AG20443 (cell line): Measurements from ENCODE around the gene DHODH.
A peak's percentile ranks its signal among the peaks of the same experiment; 100 is the strongest.

Experiments
- DNase-seq: peaks from one replicate; pipeline ENCODE4 v3.0.0; 2012; ENCODE audit warnings: low spot score, mixed read lengths

DHODH gene

GRCh38 chr16:72013888-72014581 is 5.5 kb downstream of the DHODH start:
- no peak for DNase-seq

- DNase-seq = no peak
Measured at GRCh38 chr16:72014675-72015074, 6.1 kb downstream of the DHODH start.

- DNase-seq = no peak
Measured at GRCh38 chr16:72015124-72015523, 6.6 kb downstream of the DHODH start.

GRCh38 chr16:72018470-72018869 is 9.9 kb downstream of the DHODH start:
- DNase-seq = no peak

GRCh38 chr16:72021043-72021442 is 12.5 kb downstream of the DHODH start:
- DNase-seq = no peak

DNA sequence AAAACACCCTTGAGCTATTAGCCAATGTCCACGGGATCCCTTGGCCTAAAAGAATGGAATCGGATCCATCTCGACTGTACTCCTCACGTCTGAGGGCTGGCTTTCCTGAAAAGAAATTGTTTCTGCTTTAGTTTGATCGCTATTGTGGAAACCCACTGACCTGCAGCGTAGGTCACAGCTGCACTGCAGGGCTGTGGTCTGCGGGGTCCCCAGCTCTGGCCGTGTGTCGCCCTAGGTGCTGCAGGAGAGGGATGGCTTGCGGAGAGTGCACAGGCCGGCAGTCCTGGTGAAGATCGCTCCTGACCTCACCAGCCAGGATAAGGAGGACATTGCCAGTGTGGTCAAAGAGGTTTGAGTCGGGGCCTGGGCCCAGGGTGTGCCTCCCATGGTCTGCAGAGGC is 13.6 kb downstream of the DHODH start:
- no peak for DNase-seq

- DNase-seq = no peak
Measured at GRCh38 chr16:72023962-72024361, 15.4 kb downstream of the DHODH start.

DNA sequence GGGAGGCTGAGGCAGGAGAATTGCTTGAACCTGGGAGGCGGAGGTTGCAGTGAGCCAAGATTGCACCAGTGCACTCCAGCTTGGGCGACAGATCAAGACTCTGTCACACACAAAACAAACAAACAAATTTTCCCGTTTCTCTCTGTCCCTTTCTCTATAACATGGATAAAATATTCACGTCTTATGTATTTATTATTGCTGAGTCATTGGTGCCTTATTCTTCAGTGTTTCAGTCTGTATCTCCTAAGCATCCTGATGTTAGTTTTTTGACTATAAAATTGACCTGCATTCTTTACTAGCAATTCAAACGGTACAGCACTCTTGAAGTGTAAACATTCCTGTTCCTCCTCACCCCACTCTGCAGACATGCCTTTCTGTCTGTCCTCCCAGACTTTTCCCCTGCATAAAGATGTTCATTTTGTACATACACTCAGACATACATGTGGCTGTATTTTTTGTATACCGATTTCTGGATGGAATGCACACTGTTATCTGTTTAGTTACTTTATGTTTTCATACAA is 16.4 kb downstream of the DHODH start:
- DNase-seq = no peak

GRCh38 chr16:72025404-72026114 is 17.0 kb downstream of the DHODH start:
- no peak for DNase-seq

DNA sequence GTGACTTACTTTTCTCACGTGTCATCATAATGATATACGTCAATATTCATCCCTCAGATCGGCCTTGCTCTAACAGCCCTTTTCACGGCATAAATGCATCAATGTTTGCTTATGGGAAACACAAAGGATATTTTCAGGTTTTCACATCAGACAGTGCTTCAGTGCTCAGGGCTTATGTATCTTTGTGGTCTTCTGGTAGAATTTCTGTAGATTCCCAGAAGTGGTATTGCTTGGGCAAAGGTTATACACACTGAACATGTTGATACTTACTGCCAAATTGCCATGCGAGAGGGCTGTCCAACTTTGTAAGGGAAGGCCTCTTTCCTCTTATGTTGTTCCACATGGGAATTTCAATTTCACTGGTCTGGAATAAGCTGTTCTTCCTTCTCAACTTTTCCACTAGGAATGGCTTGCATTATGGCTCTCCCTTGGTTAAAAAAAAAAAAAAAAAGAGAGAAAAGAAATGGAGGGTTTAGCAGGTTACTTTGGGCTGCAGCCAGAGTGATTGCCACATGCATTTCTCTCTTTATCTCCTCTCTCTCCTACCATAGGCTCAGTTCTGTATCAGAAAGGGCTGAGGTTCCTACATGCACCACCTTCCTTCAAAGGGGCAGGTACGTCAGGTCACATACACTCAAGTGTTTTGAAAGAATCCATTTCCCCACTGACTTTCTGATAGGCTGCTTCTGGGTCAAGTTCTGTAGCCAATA is 19.3 kb downstream of the DHODH start:
- no peak for DNase-seq

DNA sequence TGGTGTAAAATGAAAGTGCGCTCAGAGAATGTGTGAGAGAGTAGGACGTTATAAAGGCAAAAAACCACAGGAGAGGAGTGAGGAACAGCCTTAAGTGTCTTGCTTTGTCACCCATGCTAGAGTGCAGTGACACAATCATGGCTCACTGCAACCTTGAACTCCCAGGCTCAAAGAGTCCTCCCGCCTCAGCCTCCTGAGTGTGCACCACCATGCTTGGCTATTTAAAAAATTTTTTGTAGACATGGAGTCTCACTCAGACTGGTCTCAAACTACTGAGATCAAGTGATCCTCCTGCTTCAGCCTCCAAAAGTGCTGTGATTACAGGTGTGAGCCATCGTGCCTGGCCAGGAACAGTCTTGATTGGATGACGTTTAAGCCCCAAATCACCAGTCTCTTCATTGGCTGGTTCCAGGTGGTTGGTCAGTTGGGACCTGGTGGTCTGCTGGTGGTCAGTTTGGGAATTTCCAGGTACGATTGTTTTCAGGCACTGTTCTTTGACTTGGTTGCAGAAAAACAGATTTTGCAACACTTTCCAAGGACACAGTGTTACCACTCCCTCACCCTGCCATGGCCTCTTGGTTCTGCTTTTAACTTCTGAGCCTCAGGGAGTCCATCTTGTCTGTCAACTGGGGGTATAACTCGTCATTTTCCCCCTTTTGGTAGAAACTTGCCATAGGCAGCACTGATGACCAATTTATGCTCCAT is 21.2 kb downstream of the DHODH start:
- no peak for DNase-seq

DNA sequence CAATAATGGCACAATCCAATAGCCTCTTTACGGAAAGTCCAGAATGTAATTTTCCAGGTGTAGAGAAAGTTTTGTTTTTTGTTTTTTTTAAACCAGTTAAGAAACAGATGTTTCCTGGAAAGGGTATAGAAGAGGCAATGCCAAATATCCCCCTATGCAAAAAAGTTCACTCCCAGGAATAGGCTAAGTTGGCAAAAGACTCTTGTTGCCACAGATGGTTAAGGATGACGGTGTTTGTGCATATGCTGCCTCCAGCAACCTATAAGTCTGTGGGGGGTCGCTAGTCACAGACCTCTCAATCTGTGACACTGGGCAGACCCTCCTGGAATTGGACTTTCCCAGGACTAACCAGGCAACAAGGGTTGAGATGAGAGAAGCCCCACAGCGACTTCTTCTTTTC is 24.9 kb downstream of the DHODH start:
- no peak for DNase-seq

GRCh38 chr16:72036098-72036497 is 27.6 kb downstream of the DHODH start:
- DNase-seq = no peak

DNA sequence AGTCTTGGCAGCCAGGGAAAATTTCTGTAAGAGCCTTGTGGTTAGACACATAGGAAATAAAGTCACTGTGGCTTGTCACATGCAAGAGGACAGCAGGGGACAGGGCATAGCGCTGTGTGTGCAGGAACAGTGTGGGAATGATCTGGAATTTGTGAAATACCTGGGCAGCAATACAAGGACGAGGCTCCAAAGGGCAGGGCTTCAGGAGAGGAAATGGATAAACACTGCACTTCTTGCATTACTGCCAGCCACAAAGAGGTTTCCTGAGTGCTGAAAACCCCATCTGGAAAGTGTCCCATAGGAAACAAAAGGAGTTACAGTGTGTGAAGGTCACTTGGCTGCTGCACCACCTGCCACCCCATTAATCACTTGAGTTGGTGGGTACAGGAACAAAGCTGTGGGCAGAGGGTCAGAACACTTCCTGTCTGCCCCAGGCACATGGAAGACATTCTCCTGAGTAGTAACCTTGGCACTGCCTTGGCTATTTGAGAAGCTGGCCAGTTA is 33.7 kb downstream of the DHODH start:
- DNase-seq = no peak

DNA sequence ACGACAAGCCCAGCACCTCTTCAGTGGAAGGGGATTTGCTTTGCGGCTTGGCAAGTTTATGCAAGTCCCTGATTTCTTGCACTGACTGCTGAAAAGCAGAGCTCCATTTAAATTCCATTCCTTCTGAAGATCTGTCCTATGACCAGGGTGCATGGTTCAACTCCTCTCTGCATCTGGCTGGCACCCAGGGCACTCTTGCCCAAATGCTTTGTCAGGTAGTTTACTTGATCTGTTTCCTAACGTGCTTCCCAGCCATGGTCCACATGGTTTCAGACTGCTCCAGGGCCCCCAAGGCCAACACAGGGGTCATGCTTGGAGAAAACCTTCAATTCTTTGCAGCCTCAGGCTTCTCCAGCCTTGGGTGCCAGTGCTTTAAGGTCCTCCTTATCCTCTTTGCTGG is 34.5 kb downstream of the DHODH start:
- no peak for DNase-seq

GRCh38 chr16:72043539-72043938 is 35.0 kb downstream of the DHODH start:
- no peak for DNase-seq

GRCh38 chr16:72044296-72044695 is 35.8 kb downstream of the DHODH start:
- no peak for DNase-seq

DNA sequence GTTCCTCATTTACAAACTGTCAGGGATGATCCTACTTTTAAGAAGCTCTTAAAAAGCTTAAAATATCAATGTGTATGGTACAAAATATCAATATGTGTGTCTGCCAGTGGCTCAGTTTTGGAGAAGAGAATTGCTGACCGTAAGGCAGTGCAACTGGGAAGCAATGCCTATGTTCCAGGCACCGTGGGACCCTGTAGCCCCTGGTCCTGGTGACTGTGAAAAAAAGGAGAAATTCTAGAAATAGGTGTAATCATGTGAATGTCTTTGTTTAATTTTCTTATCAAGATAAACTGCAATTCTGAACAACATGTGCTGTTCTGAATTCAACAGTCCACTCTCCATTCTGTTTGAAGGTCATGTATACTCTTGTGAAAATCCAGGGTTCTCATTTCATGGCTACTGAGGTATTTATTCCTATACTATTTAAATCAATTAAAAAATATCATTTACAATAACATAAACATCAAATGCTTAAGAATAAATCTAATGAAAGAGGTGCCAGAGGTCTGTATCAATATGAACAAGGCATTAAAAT is 36.3 kb downstream of the DHODH start:
- no peak for DNase-seq

DNA sequence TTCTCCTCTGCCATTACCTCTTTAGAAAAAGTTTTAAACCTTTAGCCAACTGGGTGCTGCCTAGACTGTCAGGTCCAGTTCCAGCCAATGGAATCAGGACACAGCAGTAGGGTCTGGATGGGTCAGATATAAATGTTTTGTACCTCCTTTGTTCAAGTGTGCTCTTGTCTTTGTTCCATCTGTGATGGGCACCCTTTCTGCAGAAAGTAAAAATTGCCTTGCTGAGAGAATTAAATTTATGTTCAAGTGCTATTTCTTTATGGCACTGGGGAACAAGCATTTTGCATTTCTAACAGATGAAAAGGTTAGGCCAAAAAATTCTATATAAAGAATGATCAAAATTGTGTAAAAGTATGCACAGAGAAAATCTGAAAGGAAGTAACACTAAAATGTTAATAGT is 40.6 kb downstream of the DHODH start:
- DNase-seq = no peak

DNA sequence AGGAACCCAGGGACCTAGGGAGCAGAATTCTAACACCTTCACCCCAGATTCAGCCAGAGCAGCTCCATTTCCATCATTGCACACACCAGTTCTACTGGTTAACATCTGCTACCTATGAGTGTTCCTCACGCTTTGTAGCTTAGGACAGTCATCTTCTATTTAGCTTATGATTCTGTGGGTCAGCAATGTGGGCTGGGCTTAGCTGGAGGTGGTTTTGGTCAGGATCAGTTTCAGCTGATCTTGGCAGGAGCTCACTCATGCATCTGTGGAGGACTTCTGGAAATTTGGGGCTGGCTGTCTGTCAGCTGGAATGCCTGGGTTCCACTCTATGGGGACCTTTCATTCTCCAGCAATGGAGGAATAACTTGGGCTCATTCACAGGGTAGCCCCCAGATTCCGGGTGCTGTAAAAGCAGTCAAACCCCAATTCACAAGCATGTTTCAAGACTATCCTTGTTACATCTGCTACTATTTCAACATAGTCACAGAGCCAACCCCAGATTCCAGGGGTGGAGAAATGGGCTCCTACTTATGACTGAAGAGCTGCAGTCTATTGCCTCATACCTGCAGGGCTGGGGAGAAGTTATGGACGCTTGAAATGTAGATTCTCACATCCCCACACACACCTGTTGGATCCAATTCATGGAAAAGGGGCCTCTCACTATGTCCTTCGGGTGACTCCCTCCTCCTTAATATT is 42.4 kb downstream of the DHODH start:
- DNase-seq = peak; percentile 51

DNA sequence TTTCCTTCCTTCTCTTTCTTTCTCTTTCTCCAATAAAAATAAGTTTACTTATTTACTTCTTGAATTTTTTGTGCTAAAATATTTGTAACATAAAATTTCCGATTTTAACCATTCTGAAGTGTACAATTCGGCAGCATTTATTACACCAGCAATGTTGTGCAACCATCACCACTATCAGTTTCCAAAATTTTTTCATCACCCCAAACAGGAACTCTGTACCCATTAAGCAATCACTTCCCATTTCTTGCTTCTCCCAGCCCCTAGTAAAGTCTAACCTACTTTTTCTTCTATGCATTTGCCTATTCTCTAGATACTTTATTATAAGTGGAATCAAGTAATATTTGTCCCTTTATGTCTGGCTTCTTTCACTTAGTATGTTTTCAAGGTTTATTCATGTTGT is 43.3 kb downstream of the DHODH start:
- DNase-seq = no peak
